Psoas muscle (tissue), 8 donors: ENCODE results near the gene OSBPL8. TPM values are rescaled to one million over a fixed set of nuclear protein-coding genes. Genes with fewer than 3 reads are reported as not detected.

Experiments
- ATAC-seq, 4 donors: fragments of 200-7000 bp; cut with Tn5 transposase; one replicate each; pipeline ENCODE4 v1.9.1; 2020; ENCODE audit warnings: moderate library complexity in 3 of 4, mild to moderate bottlenecking in 2 of 4
- DNase-seq, 2 donors: peaks; one replicate each; pipeline ENCODE4 v3.0.0-alpha.2; 2020
- H3K27ac ChIP-seq: fragments of 200-600 bp; one replicate; pipeline ENCODE4 v1.8.0; 2022
- H3K27me3 ChIP-seq, 3 donors: fragments of 200-600 bp in 1 of 3; one replicate each; pipeline versions ENCODE4 v1.6.1 to v1.8.0; 2013 to 2022; ENCODE audit warnings: low read length in 2 of 3, mild to moderate bottlenecking in 2 of 3, moderate library complexity in 1 of 3; ENCODE audit not compliant: insufficient read depth in 3 of 3
- H3K36me3 ChIP-seq, 2 donors: fragments of 200-600 bp in 1 of 2; one replicate each; pipeline versions ENCODE4 v1.6.1 to v1.8.0; 2013 to 2022; ENCODE audit warnings: low read depth in 1 of 2, mild to moderate bottlenecking in 1 of 2, moderate library complexity in 1 of 2; ENCODE audit not compliant: insufficient read depth in 1 of 2
- H3K4me1 ChIP-seq: fragments of 200-600 bp; one replicate; pipeline ENCODE4 v1.8.0; 2022
- H3K4me3 ChIP-seq: fragments of 200-600 bp; one replicate; pipeline ENCODE4 v1.8.0; 2022; ENCODE audit warnings: mild to moderate bottlenecking
- H3K9me3 ChIP-seq: fragments of 200-600 bp; one replicate; pipeline ENCODE4 v1.8.0; 2022
- WGBS, 3 donors: extraction: QIAGEN DNeasy Blood & Tissue Kit; methylation state at CpG; one replicate each; pipeline versions ENCODE4 v1.1.6 to v1.1.7; 2013; 5-methylcytosine and 5-hydroxymethylcytosine counted together
- intact Hi-C, 2 donors: fragments of 100-400 bp; cut with DNase I; formaldehyde crosslinking; loops; one replicate each; pipeline versions ENCODE4 v1.11.0 to v1.14.2; 2022
- polyA plus RNA-seq, 3 donors: library from polyadenylated mRNA; stranded (reverse); fragments of 200-250 nt; gene quantifications; one replicate each; pipeline ENCODE4 v1.2.3, GENCODE V29; 2013
- total RNA-seq, 4 donors: library from RNA; stranded (reverse); fragmentation: NEBNext Ultra II Directional in 2 of 4; extraction: Animal tissue kit (Norgen Biotek cat#: 25700) in 2 of 4; gene quantifications; one replicate each; pipeline versions ENCODE4 v1.2.1 to v1.2.4, GENCODE V29; 2021 to 2023
- TF ChIP-seq, protein P1 (sequence below): fragments of 200-600 bp; IDR thresholded peaks from one replicate; pipeline ENCODE4 v1.8.0; 2022; ENCODE audit warnings: antibody characterized with exemption
- donor health status: healthy with polysubstance abuse.
- donor health status: DM: no; HTN: no; CAD: no; lungs with moderate emphysema.
- donor health status: Bipolar disorder and iron deficiency.
- donor health status: healthy.
- donor health status: DM: yes; HTN: yes; CAD: no.
- donor health status: DM: no; HTN: no; CAD: no.
- donor health status: DM: no; HTN: no; CAD: no.
- donor health status: DM: yes; HTN: yes; CAD: no.

OSBPL8 gene
- total and polyA plus RNA-seq, 7 donors: 9.2 to 64.3 (median 39.5) TPM

DNA sequence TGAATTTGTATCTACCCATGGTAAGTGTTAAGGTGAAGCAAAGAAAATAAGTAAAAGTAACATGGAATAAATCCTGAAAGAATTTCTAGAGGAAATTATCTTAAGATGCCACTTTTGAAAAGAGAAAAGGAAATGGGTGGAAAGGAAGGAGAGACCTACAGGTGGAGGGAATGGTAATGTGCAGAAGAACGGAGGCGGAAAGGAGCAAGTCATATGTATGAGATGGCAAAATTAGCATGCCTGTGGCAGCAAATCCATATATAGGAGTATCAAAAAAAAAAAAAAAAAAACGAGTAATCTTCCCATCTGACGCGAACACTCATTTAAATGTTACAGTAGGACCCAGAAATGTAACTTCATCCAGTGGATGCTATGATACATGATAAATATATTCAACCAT, 23.0 kb downstream of the OSBPL8 start:
- Histone ChIP-seq H3K27me3 (no peaks in the 10 kb centered on the region), H3K4me3 (no peak overlapping the region), H3K4me1 (peaks cover 14% of the 10 kb centered on the region), H3K9me3 (no peaks in the 10 kb centered on the region), H3K36me3 (no peaks in the 10 kb centered on the region), H3K27ac (no peak overlapping the region)
- ATAC-seq: no peak
- intact Hi-C loops: no loop called here
- no peak for DNase-seq
- 93 to 95% (median 94%) methylated on average over 5 of the region's 5 CpGs for WGBS, 3 donors
- TF ChIP-seq, protein P1, sequence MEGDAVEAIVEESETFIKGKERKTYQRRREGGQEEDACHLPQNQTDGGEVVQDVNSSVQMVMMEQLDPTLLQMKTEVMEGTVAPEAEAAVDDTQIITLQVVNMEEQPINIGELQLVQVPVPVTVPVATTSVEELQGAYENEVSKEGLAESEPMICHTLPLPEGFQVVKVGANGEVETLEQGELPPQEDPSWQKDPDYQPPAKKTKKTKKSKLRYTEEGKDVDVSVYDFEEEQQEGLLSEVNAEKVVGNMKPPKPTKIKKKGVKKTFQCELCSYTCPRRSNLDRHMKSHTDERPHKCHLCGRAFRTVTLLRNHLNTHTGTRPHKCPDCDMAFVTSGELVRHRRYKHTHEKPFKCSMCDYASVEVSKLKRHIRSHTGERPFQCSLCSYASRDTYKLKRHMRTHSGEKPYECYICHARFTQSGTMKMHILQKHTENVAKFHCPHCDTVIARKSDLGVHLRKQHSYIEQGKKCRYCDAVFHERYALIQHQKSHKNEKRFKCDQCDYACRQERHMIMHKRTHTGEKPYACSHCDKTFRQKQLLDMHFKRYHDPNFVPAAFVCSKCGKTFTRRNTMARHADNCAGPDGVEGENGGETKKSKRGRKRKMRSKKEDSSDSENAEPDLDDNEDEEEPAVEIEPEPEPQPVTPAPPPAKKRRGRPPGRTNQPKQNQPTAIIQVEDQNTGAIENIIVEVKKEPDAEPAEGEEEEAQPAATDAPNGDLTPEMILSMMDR: no peak

DNA sequence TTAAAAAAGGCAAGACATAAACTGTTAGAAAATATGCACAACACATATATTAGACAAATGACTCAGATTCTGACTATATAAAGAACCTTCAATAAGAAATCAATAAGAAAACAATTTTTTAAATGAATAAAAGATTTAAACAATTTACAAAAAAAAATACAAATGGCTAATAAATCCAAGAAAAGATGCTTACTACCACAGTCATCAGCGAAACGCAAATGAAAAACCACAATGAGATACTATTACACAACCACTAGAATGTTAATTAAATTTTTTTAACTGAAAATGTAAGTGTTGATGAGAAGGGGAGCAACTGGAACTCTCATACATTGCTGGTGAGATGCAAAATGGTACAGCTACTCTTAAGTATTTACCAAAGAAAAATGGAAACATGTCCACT, 24.4 kb downstream of the OSBPL8 start:
- TF ChIP-seq, protein P1: no peak
- H3K36me3 ChIP-seq: no peaks in the 10 kb centered on the region
- H3K4me1 ChIP-seq: peaks cover 18% of the 10 kb centered on the region
- 95 to 98% (median 97%) methylated on average over 2 of the region's 2 CpGs for WGBS, 3 donors
- no peak overlapping the region for H3K4me3 ChIP-seq
- no peaks in the 10 kb centered on the region for H3K9me3 ChIP-seq
- no peak overlapping the region for H3K27ac ChIP-seq
- no peak for ATAC-seq
- intact Hi-C loops: no loop called here
- DNase-seq: no peak
- no peaks in the 10 kb centered on the region for H3K27me3 ChIP-seq

DNA sequence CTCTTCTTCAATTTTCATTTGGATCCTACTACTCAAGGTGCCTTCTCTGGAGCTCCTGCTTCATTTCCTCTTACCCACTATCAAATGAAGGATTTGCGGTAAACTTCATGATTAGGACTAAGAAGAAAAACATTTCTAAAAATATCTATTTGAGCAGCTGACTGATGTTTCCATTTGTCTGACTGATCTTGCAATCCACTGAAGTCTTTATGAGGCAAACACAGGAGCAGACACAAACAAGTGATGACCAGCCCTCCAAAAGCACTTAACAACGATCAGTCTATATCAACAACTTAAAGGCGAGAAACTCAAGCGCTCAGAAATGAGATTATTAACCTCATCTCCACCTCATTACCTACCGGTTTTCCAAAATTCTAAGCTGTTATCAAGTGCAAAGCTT, 26.2 kb downstream of the OSBPL8 start:
- H3K36me3 ChIP-seq: no peaks in the 10 kb centered on the region
- H3K27ac ChIP-seq: peak overlapping the region; percentile 68
- no peaks in the 10 kb centered on the region for H3K27me3 ChIP-seq
- intact Hi-C loops: loop anchor here in 1 of 2 donors (5.0 kb wide), 1 partner anchor 529 kb away; no protein-coding TSS in a partner anchor
- ATAC-seq: peak; percentile 68 to 77 (median 72)
- 60 to 76% (median 68%) methylated on average over 5 of the region's 5 CpGs for WGBS, 3 donors
- H3K9me3 ChIP-seq: no peaks in the 10 kb centered on the region
- H3K4me1 ChIP-seq: peaks cover 27% of the 10 kb centered on the region
- DNase-seq: no peak
- no peak overlapping the region for H3K4me3 ChIP-seq
- TF ChIP-seq, protein P1: no peak

DNA sequence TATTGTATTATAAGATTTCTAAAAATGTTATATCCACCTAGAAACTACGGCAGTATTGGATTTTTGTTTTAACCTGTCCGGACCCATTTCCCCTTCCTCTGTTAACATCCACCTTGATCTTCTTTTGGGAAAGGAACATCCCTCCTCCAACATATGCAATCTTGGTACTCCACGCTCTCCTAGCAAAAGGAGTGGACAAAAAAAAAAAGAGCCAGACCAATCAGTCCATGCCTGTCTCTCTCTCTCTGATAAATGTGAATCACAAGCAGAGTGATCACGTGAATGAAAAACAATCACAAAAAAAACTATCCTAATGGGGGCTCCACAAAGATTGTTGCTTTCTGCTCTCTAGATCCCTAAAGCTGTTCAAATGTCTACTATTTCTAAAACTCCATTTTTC, 27.1 kb downstream of the OSBPL8 start:
- Histone ChIP-seq H3K27ac (peak overlapping the region; percentile 50), H3K27me3 (no peaks in the 10 kb centered on the region), H3K4me1 (peaks cover 27% of the 10 kb centered on the region), H3K9me3 (no peaks in the 10 kb centered on the region), H3K36me3 (no peaks in the 10 kb centered on the region), H3K4me3 (no peak overlapping the region)
- no peak for DNase-seq
- intact Hi-C loops: loop anchor here in 1 of 2 donors (5.0 kb wide), 1 partner anchor 530 kb away; no protein-coding TSS in a partner anchor
- TF ChIP-seq, protein P1: no peak
- WGBS, 3 donors: 95% methylated on average over 4 of the region's 4 CpGs
- ATAC-seq: no peak

DNA sequence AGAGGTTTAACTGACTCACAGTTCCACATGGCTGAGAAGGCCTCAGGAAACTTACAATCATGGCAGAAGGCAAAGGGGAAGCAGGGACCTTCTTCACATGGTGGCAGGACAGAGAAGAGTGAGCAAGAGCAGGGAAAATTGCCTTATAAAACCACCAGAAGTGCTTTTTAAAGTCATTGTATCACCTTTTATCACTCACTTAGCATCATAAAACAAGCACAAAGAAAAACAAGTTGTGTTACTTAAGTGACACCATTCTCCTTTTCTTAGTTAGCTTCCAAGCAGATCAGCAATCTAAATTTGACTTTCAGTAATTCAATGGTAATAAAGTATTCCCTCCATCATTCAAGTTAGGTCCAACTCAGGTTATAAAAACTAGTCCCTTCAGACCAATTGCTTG, 28.5 kb downstream of the OSBPL8 start:
- ATAC-seq (no peak), DNase-seq (no peak)
- Histone ChIP-seq H3K4me1 (peaks cover 27% of the 10 kb centered on the region), H3K4me3 (no peak overlapping the region), H3K36me3 (no peaks in the 10 kb centered on the region), H3K27ac (peak overlapping the region; percentile 3), H3K27me3 (no peaks in the 10 kb centered on the region), H3K9me3 (no peaks in the 10 kb centered on the region)
- TF ChIP-seq, protein P1: no peak
- intact Hi-C loops: loop anchor here in 1 of 2 donors (5.0 kb wide), 1 partner anchor 531 kb away; no protein-coding TSS in a partner anchor
